Effector CD8-positive, alpha-beta T cell (primary cell): ENCODE measurements around the gene RIPK4.
"Not testable (repeated sequence)": the region's sequence is repeated elsewhere in the genome, so short reads cannot be mapped to it uniquely, and the experiment has no call there.

Experiments
- DNase-seq: peaks from one replicate; lab custom pipeline; 2025; lab: John Stamatoyannopoulos, UW

The RIPK4 gene

DNA sequence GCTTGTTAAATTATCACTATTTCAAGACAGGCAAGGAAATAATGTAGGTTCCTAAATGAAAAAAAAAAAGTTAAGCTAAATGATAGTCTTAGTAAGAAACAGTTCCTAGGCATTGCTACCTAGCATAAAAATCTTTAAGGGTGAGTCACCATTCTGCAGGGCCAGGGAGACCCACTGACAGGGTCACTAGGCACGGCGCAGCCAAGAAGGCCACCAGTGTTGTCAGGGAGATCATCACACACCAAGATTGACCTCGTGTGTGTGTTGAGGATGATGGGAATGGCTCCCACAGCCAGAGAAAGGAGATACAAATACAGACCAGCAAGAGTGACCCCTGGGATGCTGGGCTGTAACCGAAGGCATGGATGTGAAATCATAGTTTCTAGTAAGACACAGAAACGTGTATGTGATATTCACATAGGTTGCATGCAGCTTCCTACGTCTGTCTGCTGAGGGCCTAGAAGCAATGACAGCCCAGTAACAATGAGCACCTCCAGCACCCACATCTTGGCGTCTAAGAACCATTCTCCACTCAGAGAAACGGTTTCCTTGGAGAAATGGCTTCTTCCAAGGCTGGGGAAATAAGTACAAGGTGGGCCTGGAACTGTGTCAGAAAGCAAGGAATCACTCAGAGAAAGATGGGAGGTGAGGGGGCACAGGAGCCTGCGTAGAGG lies 29.1 kb downstream of the RIPK4 start:
- no peak for DNase-seq

GRCh38 chr21:41736423-41736822 lies 30.4 kb downstream of the RIPK4 start:
- no peak for DNase-seq

GRCh38 chr21:41733951-41734689 lies 32.7 kb downstream of the RIPK4 start:
- DNase-seq: no peak

GRCh38 chr21:41731081-41731480 lies 35.8 kb downstream of the RIPK4 start:
- DNase-seq: no peak

DNA sequence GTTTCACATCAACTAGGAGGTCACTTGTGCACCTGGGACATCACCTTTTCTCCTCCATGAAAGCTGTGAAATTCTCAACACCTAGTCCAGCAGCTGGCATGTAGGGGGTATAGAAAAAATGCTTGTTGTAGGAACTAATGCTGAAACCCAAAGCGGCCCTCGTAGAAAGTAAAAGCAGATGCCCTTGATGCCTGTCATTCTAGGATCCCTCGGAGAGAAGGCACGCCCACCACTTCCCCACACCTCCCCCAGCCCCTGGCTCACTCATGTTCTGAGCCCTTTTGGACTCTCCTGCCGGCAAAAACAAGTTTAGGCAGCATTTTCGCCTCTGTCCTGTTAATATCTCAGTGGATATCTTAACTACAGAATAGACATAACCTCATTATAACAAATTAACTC lies 36.5 kb downstream of the RIPK4 start:
- DNase-seq: no peak

- no peak for DNase-seq
These were observed 37.0 kb downstream of the RIPK4 start for GRCh38 chr21:41729701-41730366.

DNA sequence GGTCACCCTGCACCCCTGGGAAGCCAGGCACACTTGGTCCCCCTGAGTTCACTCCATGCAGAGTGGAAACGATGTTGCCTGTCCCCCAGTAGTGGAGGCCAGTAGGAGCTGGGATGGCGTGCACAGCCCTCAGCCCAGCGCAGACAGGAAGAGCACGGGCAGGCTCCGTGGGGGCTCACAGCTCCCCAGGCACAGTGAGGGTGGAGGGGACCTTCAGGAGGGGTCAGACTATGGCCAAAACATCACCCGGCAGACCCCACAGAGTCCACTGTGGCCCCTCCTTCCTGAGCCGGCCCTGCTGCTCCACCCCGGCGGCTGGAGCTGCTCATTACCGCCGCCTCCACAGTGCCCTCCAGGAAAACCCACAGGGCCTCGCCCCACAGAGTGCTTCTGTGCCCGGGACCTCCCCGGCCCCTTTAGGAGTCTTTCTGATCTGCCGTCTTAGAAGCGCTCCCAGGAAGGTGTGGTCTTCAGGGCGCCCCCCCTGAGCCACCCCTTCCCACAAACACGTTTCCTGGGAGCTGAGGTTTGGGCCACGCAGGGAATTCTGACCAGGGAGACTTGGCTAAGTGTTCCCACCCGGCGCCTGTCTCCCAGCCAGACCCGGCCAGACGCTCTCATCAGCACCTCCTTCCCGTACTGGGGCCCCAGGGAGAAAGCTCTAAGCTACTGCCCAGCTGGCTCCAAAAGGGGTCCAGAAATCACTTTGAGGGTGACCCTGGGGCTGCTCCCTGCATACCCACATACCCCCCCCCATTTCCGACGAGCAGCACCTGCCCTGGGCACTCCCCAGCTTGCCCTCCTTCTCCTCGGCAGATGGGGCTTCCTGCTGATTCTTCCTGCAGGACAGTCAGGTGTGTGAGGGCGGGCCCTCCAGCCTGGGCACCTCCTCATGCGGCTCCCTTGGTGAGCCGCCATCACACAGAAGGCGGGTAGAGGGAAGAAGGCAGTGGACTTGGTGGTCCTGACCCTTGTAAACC lies 38.8 kb downstream of the RIPK4 start:
- no peak for DNase-seq

- no peak for DNase-seq
These were observed 39.7 kb downstream of the RIPK4 start for GRCh38 chr21:41726970-41727783.

GRCh38 chr21:41726630-41726969 lies 40.3 kb downstream of the RIPK4 start:
- DNase-seq: no peak

DNA sequence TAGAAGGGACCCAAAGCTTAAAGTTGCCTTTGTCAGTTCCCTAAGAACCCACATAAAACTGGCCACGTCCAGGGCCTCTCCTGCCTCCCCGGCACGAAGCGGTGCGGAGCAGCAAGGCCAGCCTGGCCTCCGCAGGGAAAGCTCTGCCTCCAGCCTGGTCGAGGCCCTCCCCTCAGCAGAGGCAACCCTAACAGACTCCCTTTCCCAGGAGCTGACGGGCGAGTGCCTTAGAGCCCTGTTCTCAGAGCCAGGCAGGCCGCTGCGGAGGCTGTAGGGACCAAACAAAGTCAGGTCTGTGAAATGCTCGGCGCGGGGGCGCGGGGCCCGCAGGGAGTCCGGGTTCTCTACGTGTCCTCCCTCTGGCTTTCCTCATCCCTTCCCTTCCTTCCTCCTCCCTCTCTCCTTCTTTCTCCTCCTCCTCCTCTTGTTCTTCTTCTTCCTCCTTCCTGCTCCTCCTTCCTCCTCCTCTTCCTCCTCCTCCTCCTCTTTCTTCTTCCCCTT lies 40.7 kb downstream of the RIPK4 start:
- DNase-seq: no peak

DNA sequence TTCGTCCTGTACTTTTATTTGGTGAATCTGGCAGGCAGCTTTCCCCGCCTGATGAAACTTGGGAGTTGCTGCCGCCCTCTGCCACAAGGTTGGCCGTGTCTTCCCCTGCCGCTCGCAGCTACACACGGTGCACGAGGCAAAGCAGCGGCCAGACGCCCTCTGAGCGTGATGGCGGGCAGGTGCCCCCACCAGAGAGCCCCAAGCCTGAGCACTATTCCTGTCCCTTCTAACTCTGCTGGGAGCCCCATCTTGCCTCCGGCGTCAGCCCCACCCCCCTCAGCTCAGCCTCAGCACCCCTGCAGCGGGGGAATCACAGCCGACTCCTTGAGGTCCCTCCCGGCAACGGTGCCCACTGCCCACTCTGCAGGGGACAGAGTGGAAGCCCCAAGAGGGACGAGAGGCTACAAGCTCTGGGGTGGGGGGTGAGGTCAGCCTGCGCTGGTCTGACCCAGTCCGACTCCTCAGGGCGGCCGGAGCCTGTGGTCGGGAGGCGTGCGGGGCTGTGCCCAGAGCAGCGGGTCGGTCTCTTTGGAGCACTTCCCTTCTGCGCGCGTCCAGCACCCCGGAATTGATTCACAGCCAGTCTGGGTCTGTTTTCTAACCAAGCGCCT lies 41.3 kb downstream of the RIPK4 start:
- no peak for DNase-seq

- not testable (repeated sequence) for DNase-seq
These were observed 43.0 kb downstream of the RIPK4 start for GRCh38 chr21:41723835-41724234.

DNA sequence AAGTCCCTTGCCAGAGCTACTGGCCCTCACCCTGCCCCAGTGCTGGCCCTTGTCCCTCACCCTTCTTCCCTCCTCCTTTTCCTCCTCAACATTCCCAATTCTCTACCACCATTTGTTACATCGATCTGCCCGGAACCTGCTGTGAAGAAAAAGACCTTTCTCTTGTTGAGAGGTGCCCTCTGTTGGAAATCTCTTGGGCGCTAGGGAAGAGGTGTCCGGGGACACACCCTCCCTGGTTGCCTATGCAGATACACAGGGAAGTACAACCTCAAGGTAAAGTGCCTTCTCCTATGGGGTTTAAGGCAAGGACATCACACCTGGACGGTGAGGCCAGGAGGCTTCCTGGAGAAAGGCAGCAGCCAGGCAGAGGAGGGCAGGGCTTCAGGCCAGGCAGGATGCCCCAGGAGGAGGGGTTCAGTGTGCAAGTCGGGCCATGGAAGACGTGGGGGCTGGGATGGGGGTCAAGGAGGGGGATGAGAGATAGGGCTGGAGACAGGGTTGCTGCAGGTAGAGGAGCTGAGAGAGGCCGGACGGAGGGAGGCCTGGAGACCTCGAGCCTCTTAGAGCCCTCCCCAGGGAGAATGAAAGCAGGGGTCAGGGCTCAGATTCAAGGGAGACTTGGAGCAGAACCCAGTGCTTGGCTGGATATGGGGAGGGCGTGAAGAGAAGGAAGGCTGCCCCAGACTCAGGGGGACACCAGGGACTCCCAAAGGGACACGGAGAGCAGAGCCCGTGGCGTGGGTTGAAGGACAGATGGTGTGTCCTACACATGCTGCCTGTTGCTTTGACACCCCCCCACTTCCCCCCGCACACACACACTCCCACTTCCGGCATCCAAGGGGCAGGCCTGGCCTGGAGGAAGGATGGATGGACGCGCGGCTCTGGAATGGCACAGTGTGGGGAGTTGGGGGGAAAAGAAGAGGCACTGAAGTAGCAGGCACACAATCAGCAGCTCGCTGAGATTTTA lies 44.5 kb downstream of the RIPK4 start:
- no peak for DNase-seq

GRCh38 chr21:41720250-41720649 lies 46.6 kb downstream of the RIPK4 start:
- no peak for DNase-seq

DNA sequence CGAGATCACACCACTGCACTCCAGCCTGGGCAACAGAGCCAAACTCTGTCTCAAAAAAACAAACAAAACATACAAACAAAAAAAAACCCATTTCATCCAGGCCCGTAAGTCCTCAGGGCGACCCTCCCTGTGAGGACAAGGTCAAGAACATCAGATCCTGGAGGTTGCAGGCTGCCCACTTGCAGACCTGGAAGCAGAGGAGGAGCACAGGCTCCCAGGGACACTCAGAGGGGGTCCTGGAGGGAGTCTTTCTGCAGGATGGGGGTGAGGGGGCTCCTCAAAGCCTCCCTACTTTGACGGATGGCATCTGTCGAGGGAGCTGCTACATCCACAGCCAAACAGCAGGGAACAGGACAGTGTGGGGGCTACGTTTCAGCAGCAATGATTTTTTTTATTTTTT lies 47.2 kb downstream of the RIPK4 start:
- DNase-seq: no peak

- no peak for DNase-seq
These were observed 49.1 kb downstream of the RIPK4 start for GRCh38 chr21:41717573-41718330.

- DNase-seq: no peak
These were observed 50.1 kb downstream of the RIPK4 start for GRCh38 chr21:41716751-41717150.

- DNase-seq: no peak
These were observed 51.1 kb downstream of the RIPK4 start for GRCh38 chr21:41715649-41716281.
